ACC112 (cell line): ENCODE results near the gene WTIP.
"Not testable (repeated sequence)": the region's sequence is repeated elsewhere in the genome, so short reads cannot be mapped to it uniquely, and the experiment has no call there.

Experiments used
- H2AFZ ChIP-seq: fragments of 200-600 bp; sonication (generic); one replicate; pipeline ENCODE4 v1.6.0; 2017; ENCODE audit warnings: antibody characterized with exemption, low read length; ENCODE audit not compliant: unreplicated experiment
- H3K27ac ChIP-seq: fragments of 200-600 bp; sonication (generic); 2 replicates; pipeline ENCODE4 v1.5.1; 2014; ENCODE audit warnings: low read depth, mild to moderate bottlenecking, antibody characterized with exemption, low read length, moderate library complexity
- H3K27me3 ChIP-seq: fragments of 200-600 bp; sonication (generic); 2 replicates; pipeline ENCODE4 v1.6.1; 2014; ENCODE audit warnings: mild to moderate bottlenecking, antibody characterized with exemption, low read length, moderate library complexity, mixed read lengths; ENCODE audit not compliant: insufficient read depth
- H3K36me3 ChIP-seq: fragments of 200-600 bp; sonication (generic); 2 replicates; pipeline ENCODE4 v1.6.1; 2016; ENCODE audit warnings: mild to moderate bottlenecking, antibody characterized with exemption, low read length, moderate library complexity, mixed read lengths; ENCODE audit not compliant: insufficient read depth
- H3K4me1 ChIP-seq: fragments of 200-600 bp; sonication (generic); one replicate; pipeline ENCODE4 v1.6.1; 2016; ENCODE audit warnings: low read length, mixed read lengths; ENCODE audit not compliant: insufficient read depth, unreplicated experiment, control insufficient read depth
- H3K4me3 ChIP-seq: fragments of 200-600 bp; sonication (generic); 2 replicates; pipeline ENCODE4 v1.5.1; 2014; ENCODE audit warnings: mild to moderate bottlenecking, low read depth, low read length
- H3K79me2 ChIP-seq: fragments of 200-600 bp; sonication (generic); one replicate; pipeline ENCODE4 v1.6.0; 2016; ENCODE audit warnings: low read length; ENCODE audit not compliant: control insufficient read depth, unreplicated experiment, insufficient read depth

Gene WTIP

DNA sequence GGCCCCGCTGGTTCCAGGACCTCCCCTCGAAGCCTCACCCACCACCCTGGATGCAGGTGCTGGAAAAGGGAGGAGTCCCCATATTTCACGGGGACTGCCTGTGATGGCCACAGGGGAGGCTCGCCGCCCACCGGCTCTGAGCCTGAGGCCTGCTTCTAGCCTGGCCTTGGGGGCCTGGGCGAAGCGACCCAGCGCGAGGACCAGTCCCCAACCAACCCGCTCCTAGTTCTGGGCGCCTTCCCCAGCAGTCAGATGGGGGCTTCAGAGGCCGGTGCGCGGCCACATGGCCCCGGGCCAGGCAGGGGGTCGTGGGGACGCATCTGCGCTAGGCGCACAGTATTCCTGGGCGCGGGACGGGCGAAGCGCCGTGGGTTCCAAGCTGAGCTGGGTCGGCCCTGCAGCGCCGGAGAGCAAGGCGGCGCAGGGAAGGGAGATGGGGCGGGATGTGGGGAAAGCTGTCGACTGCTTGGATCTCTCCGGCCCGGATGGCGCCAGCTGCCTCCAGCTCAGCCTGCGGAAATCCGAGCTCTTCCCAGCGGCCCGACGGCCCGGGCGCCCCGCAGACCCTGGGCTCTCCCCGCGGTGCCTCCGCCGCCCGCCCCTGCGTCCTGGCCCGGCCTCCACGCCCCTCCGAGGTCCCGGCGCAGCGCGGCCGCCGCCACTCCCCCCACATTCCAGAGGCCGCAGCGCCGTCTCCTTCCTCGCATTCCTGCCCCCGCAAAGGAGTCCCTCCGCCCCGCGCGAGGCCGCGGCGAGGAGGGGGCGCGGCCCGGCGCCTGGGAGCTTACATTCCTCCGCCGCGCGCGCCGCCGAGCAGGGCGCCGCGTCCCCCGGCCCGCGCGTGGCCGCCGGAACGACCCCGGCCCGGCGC lies at the start of gene WTIP:
TSS of gene WTIP (plus strand) at position 788 of the 871 bp plus-strand sequence. CDS start 217 bp downstream, outside the sequence.
- Histone ChIP-seq H3K36me3 (no peaks in the 10 kb centered on the region), H3K27ac (no peak within 1 kb of the TSS), H3K4me1 (no peaks in the 10 kb centered on the region), H3K4me3 (peak within 1 kb of the TSS; percentile 81), H2AFZ (peak within 1 kb of the TSS; percentile 50), H3K79me2 (peaks cover 10% of the 10 kb centered on the region), H3K27me3 (no peaks in the 10 kb centered on the region)

- H3K27me3 ChIP-seq, result no peaks in the 10 kb centered on the region
- H3K27ac ChIP-seq, result peak overlapping the region; percentile 34; the same call in 1 of the 2 replicates
- H3K4me3 ChIP-seq, result no peak overlapping the region
- peaks cover 64% of the 10 kb centered on the region for H3K79me2 ChIP-seq
- H3K36me3 ChIP-seq, result peaks cover 13% of the 10 kb centered on the region
- no peak overlapping the region for H2AFZ ChIP-seq
- H3K4me1 ChIP-seq, result peaks cover 13% of the 10 kb centered on the region
Observed at GRCh38 chr19:34432797-34433196, 48.8 kb upstream of the WTIP start.

DNA sequence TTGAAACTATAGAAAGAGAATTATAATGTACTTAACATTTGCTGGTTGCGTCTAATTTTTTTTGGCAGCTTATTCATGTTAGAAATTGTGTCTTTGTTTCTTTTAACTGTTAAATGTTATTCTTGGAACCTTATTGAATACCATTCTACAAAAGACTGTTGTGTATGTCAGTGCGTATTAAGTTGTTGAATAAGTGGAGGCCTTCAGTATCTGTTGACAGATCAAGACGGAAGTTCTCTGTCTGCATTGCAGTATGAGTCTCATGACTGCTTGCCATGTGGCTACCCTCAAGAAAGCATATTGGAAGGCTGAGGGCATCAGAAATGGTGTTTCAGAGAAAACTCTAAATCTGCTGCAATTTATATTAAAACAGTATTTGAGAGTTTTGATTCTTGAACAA lies 44.8 kb upstream of the WTIP start:
- H3K4me1 ChIP-seq, result no peaks in the 10 kb centered on the region
- no peak overlapping the region for H3K27ac ChIP-seq
- no peaks in the 10 kb centered on the region for H3K27me3 ChIP-seq
- no peak overlapping the region for H2AFZ ChIP-seq
- no peak overlapping the region for H3K4me3 ChIP-seq
- H3K79me2 ChIP-seq, result peaks cover 42% of the 10 kb centered on the region
- peaks cover 19% of the 10 kb centered on the region for H3K36me3 ChIP-seq

DNA sequence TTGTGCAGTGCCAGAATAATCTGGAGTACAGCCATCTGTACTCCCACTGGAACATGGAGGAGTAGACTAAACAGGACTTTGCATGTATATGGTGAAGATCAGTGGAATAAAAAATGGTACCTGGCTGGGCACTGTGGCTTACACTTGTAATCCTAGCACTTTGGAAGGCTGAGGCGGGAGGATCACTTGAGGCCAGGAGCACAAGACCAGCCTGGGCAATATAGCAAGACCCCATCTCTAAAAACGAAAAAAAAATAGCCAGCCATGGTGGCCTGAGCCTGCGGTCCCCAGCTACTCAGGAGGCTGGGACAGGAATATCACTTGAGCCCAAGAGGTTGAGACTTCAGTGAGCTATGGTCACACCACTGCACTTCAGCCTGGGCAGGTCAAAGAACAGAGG lies 33.4 kb upstream of the WTIP start:
- Histone ChIP-seq H2AFZ (no peak overlapping the region), H3K27ac (no peak overlapping the region), H3K4me1 (peaks cover 13% of the 10 kb centered on the region), H3K27me3 (no peaks in the 10 kb centered on the region), H3K79me2 (no peaks in the 10 kb centered on the region), H3K36me3 (peaks cover 19% of the 10 kb centered on the region), H3K4me3 (no peak overlapping the region)

- Histone ChIP-seq H2AFZ (no peak overlapping the region), H3K4me1 (peaks cover 19% of the 10 kb centered on the region), H3K27ac (peak overlapping the region; percentile 51), H3K36me3 (peaks cover 18% of the 10 kb centered on the region), H3K4me3 (no peak overlapping the region), H3K79me2 (peaks cover 16% of the 10 kb centered on the region), H3K27me3 (no peaks in the 10 kb centered on the region)
Observed at GRCh38 chr19:34452723-34453122, 28.8 kb upstream of the WTIP start.

DNA sequence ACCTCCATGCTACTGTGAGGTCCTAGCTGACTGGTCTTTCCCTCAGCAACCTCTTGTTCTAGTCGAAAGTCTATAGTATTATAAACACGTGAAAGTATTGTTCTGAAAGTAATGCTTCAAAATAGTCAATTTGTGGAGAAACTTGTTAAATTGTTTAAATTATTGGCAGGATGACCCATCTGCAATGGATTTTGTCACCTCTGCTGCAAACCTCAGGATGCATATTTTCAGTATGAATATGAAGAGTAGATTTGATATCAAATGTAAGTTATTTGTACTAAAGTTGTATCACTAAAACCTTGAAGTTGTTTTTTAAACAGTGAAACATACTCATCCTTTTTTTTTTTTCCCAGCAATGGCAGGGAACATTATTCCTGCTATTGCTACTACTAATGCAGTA lies 27.5 kb upstream of the WTIP start:
- no peaks in the 10 kb centered on the region for H3K27me3 ChIP-seq
- no peak overlapping the region for H3K4me3 ChIP-seq
- peaks cover 19% of the 10 kb centered on the region for H3K4me1 ChIP-seq
- no peak overlapping the region; the same call in 1 of the 2 replicates for H3K27ac ChIP-seq
- peaks cover 19% of the 10 kb centered on the region for H3K79me2 ChIP-seq
- H3K36me3 ChIP-seq, result peaks cover 18% of the 10 kb centered on the region
- no peak overlapping the region for H2AFZ ChIP-seq

- Histone ChIP-seq H3K4me1 (peaks cover 19% of the 10 kb centered on the region), H3K79me2 (peaks cover 22% of the 10 kb centered on the region), H3K36me3 (peaks cover 15% of the 10 kb centered on the region), H3K27ac (no peak overlapping the region), H2AFZ (no peak overlapping the region), H3K4me3 (no peak overlapping the region), H3K27me3 (no peaks in the 10 kb centered on the region)
Observed at GRCh38 chr19:34454685-34455084, 26.9 kb upstream of the WTIP start.

DNA sequence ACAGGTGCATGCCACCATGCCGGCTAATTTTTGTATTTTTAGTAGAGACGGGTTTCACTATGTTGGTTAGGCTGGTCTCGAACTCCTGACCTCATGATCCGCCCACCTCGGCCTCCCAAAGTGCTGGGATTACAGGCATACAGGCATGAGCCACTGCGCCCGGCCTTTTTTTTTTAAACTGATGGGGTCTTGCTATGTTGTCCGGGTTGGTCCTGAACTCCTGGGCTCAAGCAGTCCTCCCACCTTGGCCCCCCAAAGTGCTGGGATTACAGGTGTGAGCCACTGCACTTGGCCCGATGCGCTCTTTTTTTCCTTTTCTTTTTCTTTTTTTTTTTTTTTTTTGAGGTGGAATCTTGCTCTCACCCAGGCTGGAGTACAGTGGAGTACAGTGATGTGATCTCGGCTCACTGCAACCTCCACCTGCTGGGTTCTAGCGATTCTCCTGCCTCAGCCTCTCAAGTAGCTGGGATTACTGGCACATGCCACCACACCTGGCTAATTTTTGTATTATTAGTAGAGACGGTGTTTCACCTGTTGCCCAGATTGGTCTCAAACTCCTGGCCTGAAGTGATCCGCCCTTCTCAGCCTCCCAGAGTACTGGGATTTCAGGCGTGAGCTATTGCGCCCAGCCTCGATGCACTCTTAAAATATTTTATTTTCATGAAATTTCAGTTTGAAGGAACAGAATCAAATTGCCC lies 25.6 kb upstream of the WTIP start:
- peaks cover 31% of the 10 kb centered on the region for H3K79me2 ChIP-seq
- H2AFZ ChIP-seq, H3K27me3 ChIP-seq, H3K4me3 ChIP-seq, H3K27ac ChIP-seq: not testable (repeated sequence)
- H3K36me3 ChIP-seq, result peaks cover 20% of the 10 kb centered on the region
- H3K4me1 ChIP-seq, result peaks cover 19% of the 10 kb centered on the region

GRCh38 chr19:34457446-34457845 lies 24.1 kb upstream of the WTIP start:
- peaks cover 35% of the 10 kb centered on the region for H3K79me2 ChIP-seq
- no peak overlapping the region for H3K4me3 ChIP-seq
- no peak overlapping the region for H3K27ac ChIP-seq
- no peak overlapping the region for H2AFZ ChIP-seq
- H3K36me3 ChIP-seq, result peaks cover 16% of the 10 kb centered on the region; the same call in 1 of the 2 replicates
- H3K27me3 ChIP-seq, result no peaks in the 10 kb centered on the region
- peaks cover 13% of the 10 kb centered on the region for H3K4me1 ChIP-seq

DNA sequence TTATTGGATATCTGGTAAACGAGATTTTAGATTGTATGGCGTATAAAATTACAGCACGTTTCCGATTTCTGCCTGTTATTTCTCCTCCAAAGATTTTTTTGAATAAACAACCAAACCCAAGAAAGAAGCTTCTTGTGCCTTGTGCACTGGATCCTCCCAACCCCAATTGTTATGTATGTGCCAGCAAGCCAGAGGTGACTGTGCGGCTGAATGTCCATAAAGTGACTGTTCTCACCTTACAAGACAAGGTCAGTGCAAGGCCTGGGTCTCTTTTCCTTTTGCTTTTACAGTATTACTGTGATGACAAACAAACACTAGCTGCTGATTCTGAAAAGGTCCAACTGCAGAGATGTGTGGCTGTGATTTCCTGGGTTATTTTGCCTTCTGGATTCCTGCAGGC lies 22.9 kb upstream of the WTIP start:
- H3K27me3 ChIP-seq, result no peaks in the 10 kb centered on the region
- H3K79me2 ChIP-seq, result peaks cover 35% of the 10 kb centered on the region
- peaks cover 5% of the 10 kb centered on the region for H3K4me1 ChIP-seq
- H3K27ac ChIP-seq, result no peak overlapping the region
- no peak overlapping the region for H3K4me3 ChIP-seq
- peaks cover 19% of the 10 kb centered on the region; the same call in 1 of the 2 replicates for H3K36me3 ChIP-seq
- H2AFZ ChIP-seq, result no peak overlapping the region
